ENCODE measurements around the gene CDR2.
A peak's percentile ranks its signal among the peaks of the same experiment; 100 is the strongest.
"Not testable (repeated sequence)": the region's sequence is repeated elsewhere in the genome, so short reads cannot be mapped to it uniquely, and the experiment has no call there.

The CDR2 gene

GRCh38 chr16:22352140-22352539, 22.3 kb downstream of the CDR2 start:
- H3K27ac Mint-ChIP-seq, result peak overlapping the region; percentile 56

GRCh38 chr16:22351017-22351416, 23.4 kb downstream of the CDR2 start:
- Mint-ChIP-seq H3K36me3 (ENCODE audit: low read depth) (peaks cover 70% of the 10 kb centered on the region), H3K4me1 (peaks cover 50% of the 10 kb centered on the region)
- not testable (repeated sequence) for H3K27me3 Mint-ChIP-seq, H3K4me3 Mint-ChIP-seq, ATAC-seq, H3K9me3 Mint-ChIP-seq, DNase-seq, H3K27ac Mint-ChIP-seq

More at GRCh38 chr16:22352140-22352539, 22.3 kb downstream of the CDR2 start:
- no peaks in the 10 kb centered on the region for H3K9me3 Mint-ChIP-seq
- H3K4me3 Mint-ChIP-seq, result no peak overlapping the region
- ATAC-seq, result no peak
- peaks cover 58% of the 10 kb centered on the region for H3K4me1 Mint-ChIP-seq
- H3K27me3 Mint-ChIP-seq, result no peaks in the 10 kb centered on the region
- H3K36me3 Mint-ChIP-seq (ENCODE audit: low read depth), result peaks cover 65% of the 10 kb centered on the region
- no peak for DNase-seq

GRCh38 chr16:22348291-22348690, 26.1 kb downstream of the CDR2 start:
- DNase-seq (no peak), ATAC-seq (no peak)
- Mint-ChIP-seq H3K36me3 (ENCODE audit: low read depth) (peaks cover 67% of the 10 kb centered on the region), H3K4me1 (peaks cover 25% of the 10 kb centered on the region), H3K27ac (no peak overlapping the region), H3K4me3 (no peak overlapping the region), H3K27me3 (no peaks in the 10 kb centered on the region), H3K9me3 (peaks cover 4% of the 10 kb centered on the region)

- ATAC-seq (no peak), DNase-seq (no peak)
- Mint-ChIP-seq H3K27ac (peak overlapping the region; percentile 24), H3K36me3 (ENCODE audit: low read depth) (peaks cover 59% of the 10 kb centered on the region), H3K9me3 (peaks cover 4% of the 10 kb centered on the region), H3K4me1 (peaks cover 17% of the 10 kb centered on the region), H3K27me3 (no peaks in the 10 kb centered on the region), H3K4me3 (no peak overlapping the region)
These were observed 27.2 kb downstream of the CDR2 start for GRCh38 chr16:22347100-22347820.

GRCh38 chr16:22346483-22346882, 27.9 kb downstream of the CDR2 start:
- Mint-ChIP-seq H3K4me1 (peaks cover 15% of the 10 kb centered on the region), H3K36me3 (ENCODE audit: low read depth) (peaks cover 58% of the 10 kb centered on the region), H3K27ac (peak overlapping the region; percentile 34), H3K27me3 (no peaks in the 10 kb centered on the region), H3K9me3 (peaks cover 4% of the 10 kb centered on the region), H3K4me3 (no peak overlapping the region)
- DNase-seq (no peak), ATAC-seq (no peak)

- Mint-ChIP-seq H3K36me3 (ENCODE audit: low read depth) (peaks cover 52% of the 10 kb centered on the region), H3K4me1 (peaks cover 23% of the 10 kb centered on the region), H3K9me3 (peaks cover 28% of the 10 kb centered on the region), H3K27me3 (no peaks in the 10 kb centered on the region), H3K4me3 (no peak overlapping the region), H3K27ac (no peak overlapping the region)
- ATAC-seq (no peak), DNase-seq (no peak)
These were observed 32.3 kb downstream of the CDR2 start for GRCh38 chr16:22342082-22342481.

- H3K27me3 Mint-ChIP-seq, result no peaks in the 10 kb centered on the region
- no peak overlapping the region for H3K4me3 Mint-ChIP-seq
- no peak for ATAC-seq
- no peak for DNase-seq
- H3K36me3 Mint-ChIP-seq (ENCODE audit: low read depth), result peaks cover 55% of the 10 kb centered on the region
- H3K9me3 Mint-ChIP-seq, result peaks cover 39% of the 10 kb centered on the region
- no peak overlapping the region for H3K27ac Mint-ChIP-seq
- peaks cover 28% of the 10 kb centered on the region for H3K4me1 Mint-ChIP-seq
These were observed 33.5 kb downstream of the CDR2 start for GRCh38 chr16:22340945-22341344.

GRCh38 chr16:22337849-22338635, 36.4 kb downstream of the CDR2 start:
- Mint-ChIP-seq H3K27ac (peak overlapping the region; percentile 59), H3K36me3 (ENCODE audit: low read depth) (peaks cover 77% of the 10 kb centered on the region), H3K27me3 (no peaks in the 10 kb centered on the region), H3K4me1 (peaks cover 28% of the 10 kb centered on the region), H3K9me3 (peaks cover 35% of the 10 kb centered on the region), H3K4me3 (no peak overlapping the region)
- DNase-seq, result no peak
- peak; percentile 44 for ATAC-seq

- DNase-seq, result no peak
- H3K9me3 Mint-ChIP-seq, result peaks cover 35% of the 10 kb centered on the region
- no peaks in the 10 kb centered on the region for H3K27me3 Mint-ChIP-seq
- ATAC-seq, result no peak
- peaks cover 24% of the 10 kb centered on the region for H3K4me1 Mint-ChIP-seq
- H3K36me3 Mint-ChIP-seq (ENCODE audit: low read depth), result peaks cover 82% of the 10 kb centered on the region
- no peak overlapping the region for H3K4me3 Mint-ChIP-seq
- H3K27ac Mint-ChIP-seq, result no peak overlapping the region
These were observed 37.4 kb downstream of the CDR2 start for GRCh38 chr16:22337045-22337444.

GRCh38 chr16:22336581-22336980, 37.8 kb downstream of the CDR2 start:
- ATAC-seq, result no peak
- Mint-ChIP-seq H3K36me3 (ENCODE audit: low read depth) (peaks cover 82% of the 10 kb centered on the region), H3K27me3 (no peaks in the 10 kb centered on the region), H3K9me3 (peaks cover 35% of the 10 kb centered on the region), H3K4me3 (no peak overlapping the region), H3K27ac (peak overlapping the region; percentile 11), H3K4me1 (peaks cover 20% of the 10 kb centered on the region)
- no peak for DNase-seq

- no peak for DNase-seq
- Mint-ChIP-seq H3K27me3 (no peaks in the 10 kb centered on the region), H3K9me3 (peaks cover 30% of the 10 kb centered on the region), H3K4me1 (peaks cover 18% of the 10 kb centered on the region), H3K36me3 (ENCODE audit: low read depth) (peaks cover 79% of the 10 kb centered on the region), H3K4me3 (no peak overlapping the region), H3K27ac (no peak overlapping the region)
- peak; percentile 33 for ATAC-seq
These were observed 38.7 kb downstream of the CDR2 start for GRCh38 chr16:22335668-22336246.

GRCh38 chr16:22333457-22333994, 40.9 kb downstream of the CDR2 start:
- peaks cover 23% of the 10 kb centered on the region for H3K9me3 Mint-ChIP-seq
- ATAC-seq (no peak), DNase-seq (no peak)
- no peak overlapping the region for H3K4me3 Mint-ChIP-seq
- H3K27ac Mint-ChIP-seq, result no peak overlapping the region
- no peaks in the 10 kb centered on the region for H3K27me3 Mint-ChIP-seq
- peaks cover 18% of the 10 kb centered on the region for H3K4me1 Mint-ChIP-seq
- H3K36me3 Mint-ChIP-seq (ENCODE audit: low read depth), result peaks cover 87% of the 10 kb centered on the region

GRCh38 chr16:22330326-22330725, 44.1 kb downstream of the CDR2 start:
- H3K4me3 Mint-ChIP-seq, result no peak overlapping the region
- no peak for DNase-seq
- peaks cover 71% of the 10 kb centered on the region for H3K36me3 Mint-ChIP-seq (ENCODE audit: low read depth)
- no peaks in the 10 kb centered on the region for H3K9me3 Mint-ChIP-seq
- H3K27me3 Mint-ChIP-seq, result no peaks in the 10 kb centered on the region
- H3K27ac Mint-ChIP-seq, result no peak overlapping the region
- no peaks in the 10 kb centered on the region for H3K4me1 Mint-ChIP-seq
- no peak for ATAC-seq

- Mint-ChIP-seq H3K36me3 (ENCODE audit: low read depth) (peaks cover 64% of the 10 kb centered on the region), H3K9me3 (no peaks in the 10 kb centered on the region), H3K27me3 (no peaks in the 10 kb centered on the region), H3K4me3 (no peak overlapping the region), H3K27ac (no peak overlapping the region), H3K4me1 (no peaks in the 10 kb centered on the region)
- ATAC-seq, result no peak
- DNase-seq, result no peak
These were observed 45.2 kb downstream of the CDR2 start for GRCh38 chr16:22329199-22329695.
